ENCODE data around the gene FGD5. TPM values are rescaled to one million over a fixed set of nuclear protein-coding genes. Genes with fewer than 3 reads are reported as not detected.

FGD5 gene
- total and polyA plus RNA-seq, 4 experiments from 2014 or later: 0.06 TPM; not detected in 3

DNA sequence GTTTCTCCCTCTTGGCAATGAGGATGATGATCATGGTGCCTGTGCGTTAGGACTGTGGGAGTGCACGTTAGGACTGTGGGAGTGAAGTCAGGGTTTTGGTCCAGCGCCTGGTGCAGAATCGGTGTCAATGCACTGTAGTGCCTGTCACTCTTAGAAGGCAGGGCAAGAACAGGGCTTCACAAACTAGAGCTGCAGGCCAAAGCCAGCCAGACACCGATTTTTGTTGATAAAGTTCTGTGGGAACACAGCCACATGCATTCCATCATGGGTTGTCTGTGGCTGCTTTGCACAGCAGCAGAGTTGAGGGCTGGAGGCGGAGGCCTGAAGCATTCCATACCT lies 96.0 kb downstream of the FGD5 start:
- no peak overlapping the region for H3K4me3 Mint-ChIP-seq
- POLR2A ChIA-PET (ENCODE audit: partially characterized antibody): no interaction called here
- no peak overlapping the region for H3K27ac Mint-ChIP-seq

DNA sequence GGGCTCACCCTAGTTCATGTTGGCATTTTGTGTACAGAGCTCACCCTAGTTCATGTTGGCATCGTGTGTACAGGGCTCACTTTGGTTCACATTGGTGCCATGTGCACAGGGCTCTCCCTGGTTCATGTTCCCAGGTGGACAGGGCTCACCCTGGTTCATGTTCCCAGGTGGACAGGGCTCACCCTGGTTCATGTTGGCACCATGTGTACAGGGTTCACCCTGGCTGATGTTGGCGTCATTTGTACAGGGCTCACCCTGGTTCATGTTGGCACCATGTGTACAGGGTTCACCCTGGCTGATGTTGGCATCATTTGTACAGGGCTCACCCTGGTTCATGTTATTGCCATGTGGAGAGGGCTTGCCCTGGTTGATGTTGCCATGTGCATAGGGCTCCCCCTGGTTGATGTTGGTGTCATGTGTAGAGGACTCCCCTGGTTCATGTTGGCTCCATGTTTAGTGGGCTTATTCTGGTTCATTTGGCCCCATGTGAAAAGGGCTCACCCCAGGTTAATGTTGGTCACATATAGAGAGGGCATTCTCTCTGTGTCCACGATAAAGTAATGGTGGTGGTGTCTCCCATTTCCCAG lies 97.0 kb downstream of the FGD5 start:
- Histone ChIP-seq H3K27me3 (ENCODE audit: insufficient read depth, low read length) (no peaks in the 10 kb centered on the region), H3K9me3 (ENCODE audit: control insufficient read depth in 1 of 2, low read length in 2 of 2) (no peaks in the 10 kb centered on the region), H3K36me3 (ENCODE audit: insufficient read depth, low read length) (no peaks in the 10 kb centered on the region), H3K4me1 (ENCODE audit: insufficient read depth, low read length) (no peaks in the 10 kb centered on the region), H3K27ac (ENCODE audit: low read depth, low read length) (no peak overlapping the region), H3K4me3 (ENCODE audit: low read length in 2 of 2) (no peak overlapping the region)
- Mint-ChIP-seq H3K27me3 (peaks cover 2 to 3% of the 10 kb centered on the region in 2 donors), H3K36me3 (no peaks in the 10 kb centered on the region), H3K4me1 (no peaks in the 10 kb centered on the region), H3K9me3 (no peaks in the 10 kb centered on the region), H3K4me3 (no peak overlapping the region), H3K27ac (no peak overlapping the region)
- DNase-seq: peak in 4 of 5 donors; percentile 20 to 28 (median 24)
- intact Hi-C loops (cut with micrococcal nuclease): loop anchor here (1.0 kb wide), 2 partner anchors 58 to 124 kb away; no protein-coding TSS in a partner anchor
- ChIA-PET POLR2A (ENCODE audit: partially characterized antibody) (interaction anchor here (0.7 to 1.7 kb wide), 2 partner anchors 31 to 105 kb away, joined by 3 read pairs; no protein-coding TSS in a partner anchor), CTCF (ENCODE audit: partially characterized antibody) (interaction anchor here (0.8 to 1.8 kb wide), 16 partner anchors 11 to 407 kb away, joined by 3 to 10 read pairs (median 4); partner anchors contain the start of gene C3orf20)

More for the DNA sequence above, 96.0 kb downstream of the FGD5 start:
- Histone ChIP-seq H3K4me1 (ENCODE audit: insufficient read depth, low read length) (no peaks in the 10 kb centered on the region), H3K27me3 (ENCODE audit: insufficient read depth, low read length) (no peaks in the 10 kb centered on the region), H3K9me3 (ENCODE audit: control insufficient read depth in 1 of 2, low read length in 2 of 2) (no peaks in the 10 kb centered on the region), H3K36me3 (ENCODE audit: insufficient read depth, low read length) (no peaks in the 10 kb centered on the region), H3K4me3 (ENCODE audit: low read length in 2 of 2) (no peak overlapping the region), H3K27ac (ENCODE audit: low read depth, low read length) (no peak overlapping the region)
- CTCF ChIA-PET (ENCODE audit: partially characterized antibody): interaction anchor here (0.8 to 1.1 kb wide), 3 partner anchors 32 to 124 kb away, joined by 3 to 4 read pairs (median 4); no protein-coding TSS in a partner anchor
- no peak for DNase-seq
- H3K9me3 Mint-ChIP-seq: no peaks in the 10 kb centered on the region
- H3K4me1 Mint-ChIP-seq: no peaks in the 10 kb centered on the region
- H3K27me3 Mint-ChIP-seq: peaks cover 2 to 6% of the 10 kb centered on the region in 2 donors
- H3K36me3 Mint-ChIP-seq: no peaks in the 10 kb centered on the region
- intact Hi-C loops (cut with micrococcal nuclease): no loop called here

DNA sequence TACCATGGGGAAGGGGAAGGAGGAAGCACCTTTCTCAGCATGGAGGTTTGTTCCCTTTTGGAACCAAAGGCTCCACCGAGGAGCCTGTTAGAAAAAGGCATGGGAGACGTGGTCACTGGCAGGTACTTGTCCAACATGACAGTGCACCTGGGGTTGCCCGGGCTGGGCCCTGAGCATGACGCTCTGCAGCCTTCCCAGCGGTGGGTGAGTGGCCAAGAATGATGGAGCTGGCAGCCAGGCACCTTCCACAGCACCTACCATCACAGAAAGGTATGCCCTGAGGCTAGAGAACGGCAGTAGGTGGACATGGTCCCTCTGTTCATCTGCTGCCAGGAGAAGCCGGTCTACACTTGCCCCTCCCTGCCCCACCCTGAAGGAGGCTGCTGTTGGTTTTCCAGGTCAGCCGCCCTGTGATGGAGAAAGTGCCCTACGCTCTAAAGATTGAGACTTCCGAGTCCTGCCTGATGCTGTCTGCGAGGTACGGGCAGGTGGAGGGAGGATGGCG lies 99.6 kb downstream of the FGD5 start:
- Histone ChIP-seq H3K27ac (ENCODE audit: low read depth, low read length) (no peak overlapping the region), H3K27me3 (ENCODE audit: insufficient read depth, low read length) (no peaks in the 10 kb centered on the region), H3K4me1 (ENCODE audit: insufficient read depth, low read length) (peaks cover 5% of the 10 kb centered on the region), H3K4me3 (ENCODE audit: low read length in 2 of 2) (no peak overlapping the region), H3K36me3 (ENCODE audit: insufficient read depth, low read length) (no peaks in the 10 kb centered on the region), H3K9me3 (ENCODE audit: control insufficient read depth in 1 of 2, low read length in 2 of 2) (no peaks in the 10 kb centered on the region)
- intact Hi-C loops (cut with micrococcal nuclease): no loop called here
- H3K4me3 Mint-ChIP-seq: no peak overlapping the region
- H3K27ac Mint-ChIP-seq: peak overlapping the region in 1 of 7 donors; percentile 64
- H3K36me3 Mint-ChIP-seq: no peaks in the 10 kb centered on the region
- CTCF ChIA-PET (ENCODE audit: partially characterized antibody): interaction anchor here (1.0 to 2.2 kb wide), 4 partner anchors 8 to 715 kb away, joined by 3 to 7 read pairs (median 4); no protein-coding TSS in a partner anchor
- no peaks in the 10 kb centered on the region for H3K9me3 Mint-ChIP-seq
- POLR2A ChIA-PET (ENCODE audit: partially characterized antibody): no interaction called here
- H3K4me1 Mint-ChIP-seq: peaks cover 0 to 4% (median 0%) of the 10 kb centered on the region in 4 donors
- peaks cover 2 to 3% of the 10 kb centered on the region in 2 donors for H3K27me3 Mint-ChIP-seq
- no peak for DNase-seq

DNA sequence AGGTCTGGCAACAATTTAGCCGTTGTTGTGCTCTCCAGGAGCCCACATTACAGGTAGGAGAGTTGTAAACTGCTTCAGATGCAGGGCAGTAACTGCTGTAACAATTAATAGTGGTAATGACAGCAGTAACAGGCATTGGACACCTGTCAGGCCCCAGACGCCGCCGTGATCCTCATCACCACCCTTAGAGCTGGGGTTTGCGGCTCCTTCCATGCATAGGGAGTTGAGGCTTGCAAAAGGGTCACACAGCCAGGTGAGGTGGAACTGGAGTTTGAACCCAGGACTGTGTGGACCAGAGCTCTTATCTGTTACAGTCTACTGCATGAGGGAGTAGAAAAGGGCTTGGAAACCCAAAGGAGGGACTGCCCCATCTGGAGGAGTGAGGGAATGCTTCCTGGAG lies 101.8 kb downstream of the FGD5 start:
- H3K27me3 ChIP-seq (ENCODE audit: insufficient read depth, low read length): no peaks in the 10 kb centered on the region
- H3K4me1 ChIP-seq (ENCODE audit: insufficient read depth, low read length): peaks cover 5% of the 10 kb centered on the region
- Mint-ChIP-seq H3K4me3 (no peak overlapping the region), H3K27me3 (peaks cover 0 to 2% of the 10 kb centered on the region in 2 donors), H3K9me3 (no peaks in the 10 kb centered on the region), H3K27ac (no peak overlapping the region), H3K36me3 (no peaks in the 10 kb centered on the region), H3K4me1 (peaks cover 0 to 4% (median 0%) of the 10 kb centered on the region in 4 donors)
- no peak overlapping the region for H3K27ac ChIP-seq (ENCODE audit: low read depth, low read length)
- intact Hi-C loops (cut with micrococcal nuclease): loop anchor here (2.0 kb wide), 1 partner anchor 1024 kb away; no protein-coding TSS in a partner anchor
- ChIA-PET CTCF (ENCODE audit: partially characterized antibody) (interaction anchor here (0.9 to 4.9 kb wide), 35 partner anchors 9 to 1024 kb away, joined by 3 to 33 read pairs (median 4); no protein-coding TSS in a partner anchor), POLR2A (ENCODE audit: partially characterized antibody) (interaction anchor here (0.9 to 1.6 kb wide), 2 partner anchors 35 to 269 kb away, joined by 3 to 7 read pairs; partner anchors contain the start of gene CCDC174)
- H3K4me3 ChIP-seq (ENCODE audit: low read length in 2 of 2): no peak overlapping the region
- H3K9me3 ChIP-seq (ENCODE audit: control insufficient read depth in 1 of 2, low read length in 2 of 2): no peaks in the 10 kb centered on the region
- no peaks in the 10 kb centered on the region for H3K36me3 ChIP-seq (ENCODE audit: insufficient read depth, low read length)
- no peak for DNase-seq

DNA sequence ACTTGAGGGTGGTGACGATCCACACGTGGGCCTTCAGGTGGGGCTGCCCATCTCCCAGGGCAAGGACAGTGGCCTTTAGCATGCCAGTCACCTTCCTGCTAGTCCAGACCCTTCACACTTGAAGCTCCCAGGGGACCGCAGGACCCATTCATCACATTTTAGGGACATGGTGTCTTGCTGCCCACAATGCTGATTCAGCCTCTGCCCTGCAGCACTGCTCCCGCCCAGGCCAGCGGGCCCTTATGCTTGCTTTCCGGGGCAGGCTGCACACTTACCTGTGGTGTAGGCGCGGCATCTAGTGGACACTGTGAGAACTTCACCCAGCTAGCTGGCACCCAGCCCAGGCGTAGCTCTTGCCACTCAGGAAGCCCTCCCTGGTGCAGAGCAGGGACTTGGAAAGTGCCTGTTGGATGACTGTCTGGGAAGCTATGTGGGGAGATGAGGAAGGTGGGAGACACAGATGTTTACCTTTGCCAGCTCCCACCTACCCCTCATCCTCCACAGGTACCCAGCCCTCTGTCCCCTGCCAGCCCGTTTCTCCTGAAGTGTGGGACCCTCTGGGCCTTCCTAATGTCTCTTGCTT lies 102.4 kb downstream of the FGD5 start:
- no peak overlapping the region for H3K27ac Mint-ChIP-seq
- no peaks in the 10 kb centered on the region for H3K9me3 Mint-ChIP-seq
- H3K27me3 Mint-ChIP-seq: peaks cover 0 to 2% of the 10 kb centered on the region in 2 donors
- no peak overlapping the region for H3K4me3 Mint-ChIP-seq
- ChIA-PET CTCF (ENCODE audit: partially characterized antibody) (interaction anchor here (0.7 to 4.9 kb wide), 49 partner anchors 8 to 1024 kb away, joined by 3 to 33 read pairs (median 4); no protein-coding TSS in a partner anchor), POLR2A (ENCODE audit: partially characterized antibody) (interaction anchor here (0.6 to 1.6 kb wide), 3 partner anchors 36 to 270 kb away, joined by 3 to 7 read pairs (median 3); partner anchors contain the start of gene CCDC174)
- Histone ChIP-seq H3K27me3 (ENCODE audit: insufficient read depth, low read length) (no peaks in the 10 kb centered on the region), H3K9me3 (ENCODE audit: control insufficient read depth in 1 of 2, low read length in 2 of 2) (no peaks in the 10 kb centered on the region), H3K4me3 (ENCODE audit: low read length in 2 of 2) (no peak overlapping the region), H3K27ac (ENCODE audit: low read depth, low read length) (no peak overlapping the region), H3K36me3 (ENCODE audit: insufficient read depth, low read length) (no peaks in the 10 kb centered on the region), H3K4me1 (ENCODE audit: insufficient read depth, low read length) (peaks cover 5% of the 10 kb centered on the region)
- no peaks in the 10 kb centered on the region for H3K36me3 Mint-ChIP-seq
- peaks cover 0 to 4% (median 0%) of the 10 kb centered on the region in 4 donors for H3K4me1 Mint-ChIP-seq
- DNase-seq: peak; percentile 73 to 79 (median 77)
- intact Hi-C loops (cut with micrococcal nuclease): loop anchor here (1.0 to 2.0 kb wide), 5 partner anchors 130 to 1024 kb away; no protein-coding TSS in a partner anchor

DNA sequence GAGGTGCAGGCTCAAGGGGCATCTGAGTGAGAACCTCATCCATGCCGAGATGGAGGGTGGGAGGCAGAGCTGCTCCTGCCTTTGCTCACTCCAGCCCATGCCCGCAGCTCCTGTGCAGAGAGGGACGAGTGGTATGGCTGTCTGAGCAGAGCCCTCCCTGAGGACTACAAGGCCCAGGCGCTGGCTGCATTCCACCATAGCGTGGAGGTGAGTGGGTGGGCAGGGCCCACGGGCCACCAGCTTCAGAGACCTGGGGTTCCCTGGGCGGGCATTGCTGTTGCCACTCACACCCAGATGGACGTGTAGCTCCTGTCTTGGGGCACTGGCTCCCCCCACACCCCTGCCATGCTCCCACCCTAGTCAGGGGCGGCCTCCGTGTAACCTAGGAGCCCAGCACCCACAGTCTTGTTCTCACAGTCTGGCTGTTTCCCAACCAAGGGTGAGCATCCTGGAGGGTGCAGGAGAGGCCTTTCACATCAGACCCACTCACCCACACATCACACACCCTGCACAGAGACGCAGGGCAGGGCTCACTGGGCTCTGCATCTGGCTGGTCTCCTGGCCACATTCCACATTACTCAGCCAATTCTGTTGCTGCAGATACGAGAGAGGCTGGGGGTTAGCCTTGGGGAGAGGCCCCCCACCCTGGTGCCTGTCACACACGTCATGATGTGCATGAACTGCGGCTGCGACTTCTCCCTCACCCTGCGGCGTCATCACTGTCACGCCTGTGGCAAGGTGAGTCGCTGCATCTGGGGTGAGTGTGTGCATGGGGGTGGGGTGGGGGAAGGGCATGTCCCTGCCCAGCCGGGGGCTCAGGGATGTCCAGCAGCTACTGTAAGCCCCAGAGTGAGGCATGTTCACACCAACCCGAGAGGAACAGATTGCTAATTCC lies 103.3 kb downstream of the FGD5 start:
- Mint-ChIP-seq H3K4me3 (no peak overlapping the region), H3K36me3 (no peaks in the 10 kb centered on the region), H3K9me3 (no peaks in the 10 kb centered on the region), H3K27ac (peak overlapping the region in 1 of 7 donors; percentile 43), H3K4me1 (peaks cover 0 to 4% (median 0%) of the 10 kb centered on the region in 4 donors), H3K27me3 (peaks cover 0 to 2% of the 10 kb centered on the region in 2 donors)
- H3K4me1 ChIP-seq (ENCODE audit: insufficient read depth, low read length): peaks cover 5% of the 10 kb centered on the region
- no peaks in the 10 kb centered on the region for H3K27me3 ChIP-seq (ENCODE audit: insufficient read depth, low read length)
- DNase-seq: no peak
- H3K4me3 ChIP-seq (ENCODE audit: low read length in 2 of 2): no peak overlapping the region
- H3K9me3 ChIP-seq (ENCODE audit: control insufficient read depth in 1 of 2, low read length in 2 of 2): no peaks in the 10 kb centered on the region
- H3K36me3 ChIP-seq (ENCODE audit: insufficient read depth, low read length): no peaks in the 10 kb centered on the region
- H3K27ac ChIP-seq (ENCODE audit: low read depth, low read length): no peak overlapping the region
- ChIA-PET POLR2A (ENCODE audit: partially characterized antibody) (interaction anchor here (0.6 to 1.6 kb wide), 3 partner anchors 37 to 271 kb away, joined by 3 to 7 read pairs (median 3); partner anchors contain the start of gene CCDC174), CTCF (ENCODE audit: partially characterized antibody) (interaction anchor here (0.7 to 4.9 kb wide), 50 partner anchors 7 to 1025 kb away, joined by 3 to 33 read pairs (median 4); no protein-coding TSS in a partner anchor)
- intact Hi-C loops (cut with micrococcal nuclease): loop anchor here (1.0 to 2.0 kb wide), 5 partner anchors 131 to 1025 kb away; no protein-coding TSS in a partner anchor
